Measurements from ENCODE around the gene FRMD7.

The FRMD7 gene

DNA sequence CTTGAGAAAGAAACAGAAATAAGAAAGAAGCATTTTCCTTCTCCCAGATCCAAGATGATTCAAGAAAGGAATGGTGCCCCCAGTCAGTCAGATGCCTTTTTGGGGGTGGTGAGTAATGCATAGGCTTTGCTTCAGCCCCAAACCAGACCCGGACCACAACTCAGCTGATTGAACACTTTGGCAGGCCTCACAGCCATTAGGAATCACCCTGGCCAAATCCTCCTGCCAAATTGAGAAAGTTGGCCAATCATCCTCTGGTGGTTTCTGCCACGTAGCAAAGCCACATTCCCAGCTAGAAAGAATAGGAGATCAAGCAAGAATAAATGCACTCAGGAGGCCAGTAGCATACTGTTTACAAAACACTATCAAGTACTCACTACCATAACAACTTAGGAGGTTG is 33.7 kb downstream of the FRMD7 start:
- no peak for TF ChIP-seq ZNF70 (CRISPR knock-in tag; IDR thresholded peaks at IDR 0.05)
- no peak for TF ChIP-seq GLIS3 (CRISPR knock-in tag; IDR thresholded peaks at IDR 0.05)
- TF ChIP-seq ZNF565 (CRISPR knock-in tag; conservative IDR thresholded peaks at IDR 0.05; ENCODE audit: low read depth), result no peak
- no peak for TF ChIP-seq ZC3H10 (CRISPR knock-in tag; IDR thresholded peaks at IDR 0.05)
- no peak for TF ChIP-seq OSR1 (CRISPR knock-in tag; IDR thresholded peaks at IDR 0.05)
- TF ChIP-seq PPARA (CRISPR knock-in tag; IDR thresholded peaks at IDR 0.05; ENCODE audit: borderline replicate concordance), result no peak
- no peak for TF ChIP-seq ISL1 (CRISPR knock-in tag; IDR thresholded peaks at IDR 0.05)
- TF ChIP-seq, protein P1, sequence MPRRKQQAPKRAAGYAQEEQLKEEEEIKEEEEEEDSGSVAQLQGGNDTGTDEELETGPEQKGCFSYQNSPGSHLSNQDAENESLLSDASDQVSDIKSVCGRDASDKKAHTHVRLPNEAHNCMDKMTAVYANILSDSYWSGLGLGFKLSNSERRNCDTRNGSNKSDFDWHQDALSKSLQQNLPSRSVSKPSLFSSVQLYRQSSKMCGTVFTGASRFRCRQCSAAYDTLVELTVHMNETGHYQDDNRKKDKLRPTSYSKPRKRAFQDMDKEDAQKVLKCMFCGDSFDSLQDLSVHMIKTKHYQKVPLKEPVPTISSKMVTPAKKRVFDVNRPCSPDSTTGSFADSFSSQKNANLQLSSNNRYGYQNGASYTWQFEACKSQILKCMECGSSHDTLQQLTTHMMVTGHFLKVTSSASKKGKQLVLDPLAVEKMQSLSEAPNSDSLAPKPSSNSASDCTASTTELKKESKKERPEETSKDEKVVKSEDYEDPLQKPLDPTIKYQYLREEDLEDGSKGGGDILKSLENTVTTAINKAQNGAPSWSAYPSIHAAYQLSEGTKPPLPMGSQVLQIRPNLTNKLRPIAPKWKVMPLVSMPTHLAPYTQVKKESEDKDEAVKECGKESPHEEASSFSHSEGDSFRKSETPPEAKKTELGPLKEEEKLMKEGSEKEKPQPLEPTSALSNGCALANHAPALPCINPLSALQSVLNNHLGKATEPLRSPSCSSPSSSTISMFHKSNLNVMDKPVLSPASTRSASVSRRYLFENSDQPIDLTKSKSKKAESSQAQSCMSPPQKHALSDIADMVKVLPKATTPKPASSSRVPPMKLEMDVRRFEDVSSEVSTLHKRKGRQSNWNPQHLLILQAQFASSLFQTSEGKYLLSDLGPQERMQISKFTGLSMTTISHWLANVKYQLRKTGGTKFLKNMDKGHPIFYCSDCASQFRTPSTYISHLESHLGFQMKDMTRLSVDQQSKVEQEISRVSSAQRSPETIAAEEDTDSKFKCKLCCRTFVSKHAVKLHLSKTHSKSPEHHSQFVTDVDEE (CRISPR knock-in tag; IDR thresholded peaks at IDR 0.05), result no peak
- TF ChIP-seq, protein P2, sequence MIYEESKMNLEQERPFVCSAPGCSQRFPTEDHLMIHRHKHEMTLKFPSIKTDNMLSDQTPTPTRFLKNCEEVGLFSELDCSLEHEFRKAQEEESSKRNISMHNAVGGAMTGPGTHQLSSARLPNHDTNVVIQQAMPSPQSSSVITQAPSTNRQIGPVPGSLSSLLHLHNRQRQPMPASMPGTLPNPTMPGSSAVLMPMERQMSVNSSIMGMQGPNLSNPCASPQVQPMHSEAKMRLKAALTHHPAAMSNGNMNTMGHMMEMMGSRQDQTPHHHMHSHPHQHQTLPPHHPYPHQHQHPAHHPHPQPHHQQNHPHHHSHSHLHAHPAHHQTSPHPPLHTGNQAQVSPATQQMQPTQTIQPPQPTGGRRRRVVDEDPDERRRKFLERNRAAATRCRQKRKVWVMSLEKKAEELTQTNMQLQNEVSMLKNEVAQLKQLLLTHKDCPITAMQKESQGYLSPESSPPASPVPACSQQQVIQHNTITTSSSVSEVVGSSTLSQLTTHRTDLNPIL (CRISPR knock-in tag; IDR thresholded peaks at IDR 0.05; ENCODE audit: low read depth), result no peak
- no peak for ATAC-seq

DNA sequence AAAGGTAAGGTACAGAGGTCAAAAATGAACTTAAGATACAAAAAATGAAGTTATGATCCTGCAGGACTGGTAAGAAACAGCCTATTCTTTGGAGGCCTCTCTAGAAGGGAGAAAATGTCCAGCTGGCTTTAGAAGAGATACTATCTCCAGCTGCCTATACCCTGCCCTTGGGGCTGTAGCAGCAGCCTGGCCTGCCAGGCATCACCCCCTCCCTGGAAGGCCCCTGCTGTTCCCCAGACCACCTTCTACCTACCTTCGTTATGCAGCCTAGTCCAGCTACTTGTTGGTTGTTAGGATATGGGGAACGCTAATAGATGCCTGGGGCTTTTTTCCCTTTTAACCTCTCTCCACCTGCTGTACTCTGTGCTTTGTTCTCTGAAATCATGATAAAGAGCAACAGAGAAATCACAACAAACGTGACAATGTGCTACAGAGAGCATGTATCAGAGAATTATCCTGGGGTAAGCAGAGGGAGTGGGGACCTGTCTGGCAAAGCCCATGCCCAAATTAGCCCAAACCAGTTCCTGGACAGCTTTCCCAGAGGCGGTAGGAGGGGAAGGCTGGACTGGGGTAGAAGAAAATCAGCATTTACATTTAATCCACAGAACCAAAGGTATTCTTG is 34.5 kb downstream of the FRMD7 start:
- peak; percentile 45; the same call in 2 of the 3 replicates for ATAC-seq
- peak; percentile 75 for TF ChIP-seq TCF4 (CRISPR knock-in tag; IDR thresholded peaks at IDR 0.05; ENCODE audit: borderline replicate concordance)
- TF ChIP-seq, protein P3, sequence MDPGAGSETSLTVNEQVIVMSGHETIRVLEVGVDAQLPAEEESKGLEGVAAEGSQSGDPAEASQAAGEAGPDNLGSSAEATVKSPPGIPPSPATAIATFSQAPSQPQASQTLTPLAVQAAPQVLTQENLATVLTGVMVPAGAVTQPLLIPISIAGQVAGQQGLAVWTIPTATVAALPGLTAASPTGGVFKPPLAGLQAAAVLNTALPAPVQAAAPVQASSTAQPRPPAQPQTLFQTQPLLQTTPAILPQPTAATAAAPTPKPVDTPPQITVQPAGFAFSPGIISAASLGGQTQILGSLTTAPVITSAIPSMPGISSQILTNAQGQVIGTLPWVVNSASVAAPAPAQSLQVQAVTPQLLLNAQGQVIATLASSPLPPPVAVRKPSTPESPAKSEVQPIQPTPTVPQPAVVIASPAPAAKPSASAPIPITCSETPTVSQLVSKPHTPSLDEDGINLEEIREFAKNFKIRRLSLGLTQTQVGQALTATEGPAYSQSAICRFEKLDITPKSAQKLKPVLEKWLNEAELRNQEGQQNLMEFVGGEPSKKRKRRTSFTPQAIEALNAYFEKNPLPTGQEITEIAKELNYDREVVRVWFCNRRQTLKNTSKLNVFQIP (CRISPR knock-in tag; IDR thresholded peaks at IDR 0.05; ENCODE audit: borderline replicate concordance, low read depth), result no peak

DNA sequence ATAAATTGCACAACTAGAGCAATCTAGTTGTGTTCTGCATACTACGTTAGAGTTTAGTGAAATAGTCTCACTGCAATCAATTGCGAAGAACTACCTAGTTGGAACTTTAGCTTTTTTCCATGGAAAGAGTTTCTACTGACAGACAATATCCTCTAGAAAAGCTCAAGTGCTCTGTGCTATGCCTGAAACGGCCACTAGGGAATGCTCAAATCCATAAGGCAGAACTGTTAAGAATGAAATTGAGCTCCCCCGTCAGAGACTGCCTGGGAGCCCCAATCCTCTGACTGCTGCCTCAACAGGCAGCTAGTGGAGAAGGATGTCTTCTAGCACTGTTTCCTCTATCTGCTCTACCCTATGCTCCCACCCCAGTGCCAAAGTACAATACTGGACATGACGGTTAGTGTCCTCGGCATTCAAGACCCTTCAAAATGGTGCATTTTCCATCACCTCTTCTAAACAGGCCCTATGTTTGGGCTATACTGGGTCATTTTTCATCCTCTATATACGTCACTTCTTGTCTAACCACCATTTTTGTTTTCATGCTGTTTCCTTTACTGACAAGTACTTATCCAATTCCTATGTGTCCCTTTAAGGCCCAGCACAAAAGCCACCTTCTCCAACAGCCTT is 35.3 kb downstream of the FRMD7 start:
- TF ChIP-seq ZFP3 (CRISPR knock-in tag; IDR thresholded peaks at IDR 0.05), result 0 out of 2 replicates have a peak, but pooled peaks have one; percentile 23
- no peak for TF ChIP-seq ZFP30 (CRISPR knock-in tag; IDR thresholded peaks at IDR 0.05)
- peak; percentile 96 for ATAC-seq

DNA sequence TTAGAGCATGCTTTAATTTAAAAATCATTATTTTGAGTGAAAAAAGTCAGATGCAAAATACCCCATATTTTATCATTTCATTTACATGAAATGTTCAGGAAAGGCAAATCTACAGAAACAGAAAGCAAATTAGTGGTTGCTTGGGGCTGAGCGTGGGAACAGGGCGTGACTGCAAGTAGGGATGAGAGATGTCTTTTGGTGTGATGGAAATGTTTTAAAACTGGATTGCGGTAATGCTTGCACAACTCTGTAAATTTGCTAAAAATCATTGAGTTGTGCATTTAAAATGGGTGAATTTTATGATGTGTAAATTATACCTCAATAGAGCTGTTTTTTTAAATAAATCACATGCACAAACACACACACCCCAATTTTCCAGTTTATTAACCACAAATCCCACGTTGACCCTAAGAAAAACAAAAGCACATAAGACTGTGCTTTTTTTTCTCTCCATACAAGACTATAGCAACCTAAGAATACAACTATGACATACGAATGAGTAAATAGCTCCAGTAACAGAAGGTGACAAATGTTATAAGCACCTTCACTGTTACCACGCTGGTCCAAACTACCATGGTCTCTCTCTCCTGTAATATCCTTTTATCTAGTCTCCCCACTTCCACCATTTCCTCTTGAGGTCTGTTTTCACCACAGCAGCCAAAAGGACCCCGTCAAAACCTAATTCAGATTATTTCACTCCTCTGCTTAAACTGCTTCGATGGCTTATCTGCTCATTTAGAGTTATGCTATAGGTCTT is 37.2 kb downstream of the FRMD7 start:
- no peak for ATAC-seq
- TF ChIP-seq BACH2 (CRISPR knock-in tag; IDR thresholded peaks at IDR 0.05; ENCODE audit: borderline replicate concordance) (no peak), ESRRG (CRISPR knock-in tag; IDR thresholded peaks at IDR 0.05) (no peak), ZFP30 (CRISPR knock-in tag; IDR thresholded peaks at IDR 0.05) (no peak), PPARA (CRISPR knock-in tag; IDR thresholded peaks at IDR 0.05; ENCODE audit: borderline replicate concordance) (no peak), ISL1 (CRISPR knock-in tag; IDR thresholded peaks at IDR 0.05) (no peak), ZNF565 (CRISPR knock-in tag; conservative IDR thresholded peaks at IDR 0.05; ENCODE audit: low read depth) (no peak), TOX (CRISPR knock-in tag; IDR thresholded peaks at IDR 0.05; ENCODE audit: borderline replicate concordance) (no peak), SNAI2 (CRISPR knock-in tag; IDR thresholded peaks at IDR 0.05) (no peak), ZC3H10 (CRISPR knock-in tag; IDR thresholded peaks at IDR 0.05) (no peak)
- TF ChIP-seq, protein P4, sequence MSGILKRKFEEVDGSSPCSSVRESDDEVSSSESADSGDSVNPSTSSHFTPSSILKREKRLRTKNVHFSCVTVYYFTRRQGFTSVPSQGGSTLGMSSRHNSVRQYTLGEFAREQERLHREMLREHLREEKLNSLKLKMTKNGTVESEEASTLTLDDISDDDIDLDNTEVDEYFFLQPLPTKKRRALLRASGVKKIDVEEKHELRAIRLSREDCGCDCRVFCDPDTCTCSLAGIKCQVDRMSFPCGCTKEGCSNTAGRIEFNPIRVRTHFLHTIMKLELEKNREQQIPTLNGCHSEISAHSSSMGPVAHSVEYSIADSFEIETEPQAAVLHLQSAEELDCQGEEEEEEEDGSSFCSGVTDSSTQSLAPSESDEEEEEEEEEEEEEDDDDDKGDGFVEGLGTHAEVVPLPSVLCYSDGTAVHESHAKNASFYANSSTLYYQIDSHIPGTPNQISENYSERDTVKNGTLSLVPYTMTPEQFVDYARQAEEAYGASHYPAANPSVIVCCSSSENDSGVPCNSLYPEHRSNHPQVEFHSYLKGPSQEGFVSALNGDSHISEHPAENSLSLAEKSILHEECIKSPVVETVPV (CRISPR knock-in tag; IDR thresholded peaks at IDR 0.05), result no peak
- TF ChIP-seq, protein P3 (CRISPR knock-in tag; IDR thresholded peaks at IDR 0.05; ENCODE audit: borderline replicate concordance, low read depth), result no peak
- TF ChIP-seq, protein P5, sequence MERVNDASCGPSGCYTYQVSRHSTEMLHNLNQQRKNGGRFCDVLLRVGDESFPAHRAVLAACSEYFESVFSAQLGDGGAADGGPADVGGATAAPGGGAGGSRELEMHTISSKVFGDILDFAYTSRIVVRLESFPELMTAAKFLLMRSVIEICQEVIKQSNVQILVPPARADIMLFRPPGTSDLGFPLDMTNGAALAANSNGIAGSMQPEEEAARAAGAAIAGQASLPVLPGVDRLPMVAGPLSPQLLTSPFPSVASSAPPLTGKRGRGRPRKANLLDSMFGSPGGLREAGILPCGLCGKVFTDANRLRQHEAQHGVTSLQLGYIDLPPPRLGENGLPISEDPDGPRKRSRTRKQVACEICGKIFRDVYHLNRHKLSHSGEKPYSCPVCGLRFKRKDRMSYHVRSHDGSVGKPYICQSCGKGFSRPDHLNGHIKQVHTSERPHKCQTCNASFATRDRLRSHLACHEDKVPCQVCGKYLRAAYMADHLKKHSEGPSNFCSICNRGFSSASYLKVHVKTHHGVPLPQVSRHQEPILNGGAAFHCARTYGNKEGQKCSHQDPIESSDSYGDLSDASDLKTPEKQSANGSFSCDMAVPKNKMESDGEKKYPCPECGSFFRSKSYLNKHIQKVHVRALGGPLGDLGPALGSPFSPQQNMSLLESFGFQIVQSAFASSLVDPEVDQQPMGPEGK (CRISPR knock-in tag; IDR thresholded peaks at IDR 0.05; ENCODE audit: borderline replicate concordance), result no peak
- TF ChIP-seq, protein P1 (CRISPR knock-in tag; IDR thresholded peaks at IDR 0.05), result no peak
